ENCODE results near the gene TEX11. TPM values are rescaled to one million over a fixed set of nuclear protein-coding genes. Genes with fewer than 3 reads are reported as not detected.

TEX11 gene
- total RNA-seq, 2 donors from 2014 or later = 0.75 TPM; not detected in 1

GRCh38 chrX:70500826-70501225 lies 407.7 kb downstream of the TEX11 start:
- no peak overlapping the region for H3K27ac ChIP-seq (ENCODE audit: low read depth, low read length)
- no peaks in the 10 kb centered on the region for H3K9me3 ChIP-seq (ENCODE audit: control insufficient read depth, low read length)
- H3K9ac ChIP-seq (ENCODE audit: extremely low read depth, low read length, poor library complexity, severe bottlenecking) = no peak overlapping the region
- H3K27ac Mint-ChIP-seq = no peak overlapping the region
- DNase-seq = no peak
- no peak for TF ChIP-seq CTCF (conservative IDR thresholded peaks at IDR 0.05)
- H3K36me3 ChIP-seq (ENCODE audit: control insufficient read depth, insufficient read depth, low read length) = peaks cover 43% of the 10 kb centered on the region
- peaks cover 68% of the 10 kb centered on the region for H3K36me3 Mint-ChIP-seq (ENCODE audit: low read depth)
- no peak overlapping the region for H3K4me3 Mint-ChIP-seq
- no peak overlapping the region for H3K4me3 ChIP-seq (ENCODE audit: low read length)
- peaks cover 54% of the 10 kb centered on the region for H3K9me3 Mint-ChIP-seq
- no peaks in the 10 kb centered on the region for H3K4me1 Mint-ChIP-seq
- H3K4me1 ChIP-seq (ENCODE audit: control insufficient read depth, insufficient read depth, low read length) = no peaks in the 10 kb centered on the region
- H3K27me3 ChIP-seq (ENCODE audit: control insufficient read depth, insufficient read depth, low read length, poor library complexity, severe bottlenecking) = no peaks in the 10 kb centered on the region
- H3K27me3 Mint-ChIP-seq (ENCODE audit: insufficient read depth) = no peaks in the 10 kb centered on the region
- 91 to 100% methylated on average over 1 to 4 of the region's 4 CpGs for WGBS, 2 experiments (ENCODE audit: insufficient coverage in 1 of 2, insufficient read length in 1 of 2)

- no peak for TF ChIP-seq CTCF (conservative IDR thresholded peaks at IDR 0.05)
- peaks cover 53% of the 10 kb centered on the region for H3K9me3 Mint-ChIP-seq
- Histone ChIP-seq H3K27me3 (ENCODE audit: control insufficient read depth, insufficient read depth, low read length, poor library complexity, severe bottlenecking) (no peaks in the 10 kb centered on the region), H3K9ac (ENCODE audit: extremely low read depth, low read length, poor library complexity, severe bottlenecking) (no peak overlapping the region), H3K4me3 (ENCODE audit: low read length) (no peak overlapping the region), H3K4me1 (ENCODE audit: control insufficient read depth, insufficient read depth, low read length) (no peaks in the 10 kb centered on the region), H3K36me3 (ENCODE audit: control insufficient read depth, insufficient read depth, low read length) (peaks cover 57% of the 10 kb centered on the region), H3K27ac (ENCODE audit: low read depth, low read length) (no peak overlapping the region), H3K9me3 (ENCODE audit: control insufficient read depth, low read length) (no peaks in the 10 kb centered on the region)
- 93% methylated on average over 2 of the region's 2 CpGs; no CpG with 5 or more reads in 1 of the 2 experiments for WGBS, 2 experiments (ENCODE audit: insufficient coverage in 1 of 2, insufficient read length in 1 of 2)
- no peak for DNase-seq
- no peaks in the 10 kb centered on the region for H3K27me3 Mint-ChIP-seq (ENCODE audit: insufficient read depth)
- peaks cover 69% of the 10 kb centered on the region for H3K36me3 Mint-ChIP-seq (ENCODE audit: low read depth)
- no peak overlapping the region for H3K27ac Mint-ChIP-seq
- no peak overlapping the region for H3K4me3 Mint-ChIP-seq
- H3K4me1 Mint-ChIP-seq = no peaks in the 10 kb centered on the region
Observed at GRCh38 chrX:70498129-70498528, 410.4 kb downstream of the TEX11 start.

- Histone ChIP-seq H3K36me3 (ENCODE audit: control insufficient read depth, insufficient read depth, low read length) (peaks cover 57% of the 10 kb centered on the region), H3K4me3 (ENCODE audit: low read length) (no peak overlapping the region), H3K27ac (ENCODE audit: low read depth, low read length) (no peak overlapping the region), H3K9ac (ENCODE audit: extremely low read depth, low read length, poor library complexity, severe bottlenecking) (no peak overlapping the region), H3K9me3 (ENCODE audit: control insufficient read depth, low read length) (no peaks in the 10 kb centered on the region), H3K27me3 (ENCODE audit: control insufficient read depth, insufficient read depth, low read length, poor library complexity, severe bottlenecking) (no peaks in the 10 kb centered on the region), H3K4me1 (ENCODE audit: control insufficient read depth, insufficient read depth, low read length) (no peaks in the 10 kb centered on the region)
- H3K4me1 Mint-ChIP-seq = no peaks in the 10 kb centered on the region
- peaks cover 56% of the 10 kb centered on the region for H3K9me3 Mint-ChIP-seq
- 96 to 100% methylated on average over 2 to 3 of the region's 3 CpGs for WGBS, 2 experiments (ENCODE audit: insufficient coverage in 1 of 2, insufficient read length in 1 of 2)
- H3K4me3 Mint-ChIP-seq = no peak overlapping the region
- no peak for DNase-seq
- no peak for TF ChIP-seq CTCF (conservative IDR thresholded peaks at IDR 0.05)
- H3K36me3 Mint-ChIP-seq (ENCODE audit: low read depth) = peaks cover 70% of the 10 kb centered on the region
- no peaks in the 10 kb centered on the region for H3K27me3 Mint-ChIP-seq (ENCODE audit: insufficient read depth)
- no peak overlapping the region for H3K27ac Mint-ChIP-seq
Observed at GRCh38 chrX:70497026-70497425, 411.5 kb downstream of the TEX11 start.

All from endodermal cell (in vitro differentiated cells).